ENCODE measurements around the gene NFATC1.

NFATC1 gene

GRCh38 chr18:79526468-79527460 lies 131.0 kb downstream of the NFATC1 start:
- TF ChIP-seq, protein P1, sequence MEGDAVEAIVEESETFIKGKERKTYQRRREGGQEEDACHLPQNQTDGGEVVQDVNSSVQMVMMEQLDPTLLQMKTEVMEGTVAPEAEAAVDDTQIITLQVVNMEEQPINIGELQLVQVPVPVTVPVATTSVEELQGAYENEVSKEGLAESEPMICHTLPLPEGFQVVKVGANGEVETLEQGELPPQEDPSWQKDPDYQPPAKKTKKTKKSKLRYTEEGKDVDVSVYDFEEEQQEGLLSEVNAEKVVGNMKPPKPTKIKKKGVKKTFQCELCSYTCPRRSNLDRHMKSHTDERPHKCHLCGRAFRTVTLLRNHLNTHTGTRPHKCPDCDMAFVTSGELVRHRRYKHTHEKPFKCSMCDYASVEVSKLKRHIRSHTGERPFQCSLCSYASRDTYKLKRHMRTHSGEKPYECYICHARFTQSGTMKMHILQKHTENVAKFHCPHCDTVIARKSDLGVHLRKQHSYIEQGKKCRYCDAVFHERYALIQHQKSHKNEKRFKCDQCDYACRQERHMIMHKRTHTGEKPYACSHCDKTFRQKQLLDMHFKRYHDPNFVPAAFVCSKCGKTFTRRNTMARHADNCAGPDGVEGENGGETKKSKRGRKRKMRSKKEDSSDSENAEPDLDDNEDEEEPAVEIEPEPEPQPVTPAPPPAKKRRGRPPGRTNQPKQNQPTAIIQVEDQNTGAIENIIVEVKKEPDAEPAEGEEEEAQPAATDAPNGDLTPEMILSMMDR (IDR thresholded peaks at IDR 0.05), result no peak
- Histone ChIP-seq H3K4me1 (no peaks in the 10 kb centered on the region), H3K27me3 (ENCODE audit: control insufficient read depth, insufficient read depth, low read length) (no peaks in the 10 kb centered on the region), H3K79me2 (no peaks in the 10 kb centered on the region), H3K9ac (no peak overlapping the region), H2AFZ (no peak overlapping the region), H3K4me3 (ENCODE audit: low read depth, low read length) (no peak overlapping the region), H3K27ac (no peak overlapping the region), H3K36me3 (ENCODE audit: control insufficient read depth, insufficient read depth, low read length) (no peaks in the 10 kb centered on the region), H3K9me3 (ENCODE audit: control insufficient read depth, low read length) (no peaks in the 10 kb centered on the region), H3K4me2 (ENCODE audit: low read length) (no peak overlapping the region)

GRCh38 chr18:79527656-79528315 lies 132.1 kb downstream of the NFATC1 start:
- Histone ChIP-seq H3K27me3 (ENCODE audit: control insufficient read depth, insufficient read depth, low read length) (no peaks in the 10 kb centered on the region), H3K9me3 (ENCODE audit: control insufficient read depth, low read length) (no peaks in the 10 kb centered on the region), H2AFZ (no peak overlapping the region), H3K79me2 (no peaks in the 10 kb centered on the region), H3K36me3 (ENCODE audit: control insufficient read depth, insufficient read depth, low read length) (no peaks in the 10 kb centered on the region), H3K4me3 (ENCODE audit: low read depth, low read length) (no peak overlapping the region), H3K4me1 (no peaks in the 10 kb centered on the region), H3K9ac (no peak overlapping the region), H3K4me2 (ENCODE audit: low read length) (no peak overlapping the region), H3K27ac (no peak overlapping the region)
- TF ChIP-seq, protein P1 (IDR thresholded peaks at IDR 0.05), result no peak

- Histone ChIP-seq H3K4me3 (ENCODE audit: low read depth, low read length) (no peak overlapping the region), H3K36me3 (ENCODE audit: control insufficient read depth, insufficient read depth, low read length) (no peaks in the 10 kb centered on the region), H3K9ac (no peak overlapping the region), H3K4me2 (ENCODE audit: low read length) (no peak overlapping the region), H3K9me3 (ENCODE audit: control insufficient read depth, low read length) (no peaks in the 10 kb centered on the region), H3K27me3 (ENCODE audit: control insufficient read depth, insufficient read depth, low read length) (no peaks in the 10 kb centered on the region), H3K27ac (no peak overlapping the region), H2AFZ (no peak overlapping the region), H3K79me2 (no peaks in the 10 kb centered on the region), H3K4me1 (no peaks in the 10 kb centered on the region)
- TF ChIP-seq, protein P1 (IDR thresholded peaks at IDR 0.05), result no peak
Measured at GRCh38 chr18:79528316-79528695, 132.6 kb downstream of the NFATC1 start.

- Histone ChIP-seq H3K27ac (no peak overlapping the region), H3K36me3 (ENCODE audit: control insufficient read depth, insufficient read depth, low read length) (no peaks in the 10 kb centered on the region), H3K9ac (no peak overlapping the region), H3K4me3 (ENCODE audit: low read depth, low read length) (no peak overlapping the region), H3K4me2 (ENCODE audit: low read length) (no peak overlapping the region), H2AFZ (no peak overlapping the region), H3K4me1 (no peaks in the 10 kb centered on the region), H3K9me3 (ENCODE audit: control insufficient read depth, low read length) (no peaks in the 10 kb centered on the region), H3K27me3 (ENCODE audit: control insufficient read depth, insufficient read depth, low read length) (no peaks in the 10 kb centered on the region), H3K79me2 (no peaks in the 10 kb centered on the region)
- TF ChIP-seq, protein P1 (IDR thresholded peaks at IDR 0.05), result peak; percentile 18
Measured at GRCh38 chr18:79528846-79529245, 133.1 kb downstream of the NFATC1 start.

Measured in parathyroid adenoma (tissue), 2 donors.